ENCODE measurements around the gene KIAA0232.

Gene KIAA0232

DNA sequence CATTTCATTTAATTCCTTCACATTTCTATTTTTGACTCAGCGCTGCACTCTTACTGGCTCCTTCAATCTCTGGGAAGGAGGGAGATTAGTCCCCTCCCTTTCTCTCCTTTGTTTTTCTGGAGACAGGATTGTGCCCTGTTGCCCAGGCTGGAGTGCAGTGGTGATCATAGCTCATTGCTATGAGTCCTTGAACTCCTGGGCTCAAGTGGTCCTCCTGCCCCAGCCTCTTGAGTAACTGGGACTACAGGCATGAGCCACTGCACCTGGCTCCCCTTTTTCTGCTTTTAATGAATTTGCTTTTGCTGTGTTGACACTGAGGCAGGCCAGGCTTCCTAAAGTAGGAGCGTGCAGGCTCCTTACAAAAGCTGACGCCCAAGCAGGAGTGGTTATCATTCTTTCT lies 137.6 kb downstream of the KIAA0232 start:
- DNase-seq: no peak

DNA sequence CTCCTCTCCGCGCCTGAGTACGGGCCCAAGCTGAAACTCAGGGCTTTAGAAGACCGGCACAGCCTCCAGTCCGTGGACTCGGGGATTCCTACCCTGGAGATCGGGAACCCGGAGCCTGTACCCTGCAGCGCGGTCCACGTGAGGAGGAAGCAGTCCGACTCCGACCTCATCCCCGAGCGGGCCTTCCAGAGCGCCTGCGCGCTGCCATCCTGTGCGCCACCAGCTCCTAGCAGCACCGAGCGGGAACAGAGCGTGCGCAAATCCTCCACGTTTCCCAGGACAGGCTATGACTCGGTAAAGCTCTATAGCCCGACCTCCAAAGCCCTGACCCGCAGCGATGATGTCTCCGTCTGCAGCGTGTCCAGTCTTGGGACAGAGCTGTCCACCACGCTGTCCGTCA lies 141.0 kb downstream of the KIAA0232 start:
- no peak for DNase-seq

DNA sequence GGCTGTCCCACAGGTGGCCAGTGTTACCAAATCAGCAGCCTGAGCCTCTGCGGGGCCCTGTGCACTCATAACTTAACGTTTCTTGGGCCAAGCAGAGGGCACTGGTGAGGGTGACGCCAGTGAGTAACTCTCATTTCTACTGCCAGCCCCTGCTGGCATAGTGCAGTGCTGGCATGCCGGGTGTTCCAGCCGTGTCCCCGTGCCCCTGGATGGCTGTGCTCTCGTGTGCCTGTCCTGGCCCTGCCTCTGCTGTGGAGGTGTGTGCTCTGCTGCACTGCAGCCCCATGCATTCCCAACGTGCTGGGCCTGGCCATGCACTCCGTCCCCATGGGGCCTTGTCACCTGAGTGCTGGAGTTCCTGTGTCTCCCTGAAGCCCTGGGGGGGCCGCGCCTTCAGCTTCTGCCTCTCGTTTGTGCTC lies 141.8 kb downstream of the KIAA0232 start:
- no peak for DNase-seq

DNA sequence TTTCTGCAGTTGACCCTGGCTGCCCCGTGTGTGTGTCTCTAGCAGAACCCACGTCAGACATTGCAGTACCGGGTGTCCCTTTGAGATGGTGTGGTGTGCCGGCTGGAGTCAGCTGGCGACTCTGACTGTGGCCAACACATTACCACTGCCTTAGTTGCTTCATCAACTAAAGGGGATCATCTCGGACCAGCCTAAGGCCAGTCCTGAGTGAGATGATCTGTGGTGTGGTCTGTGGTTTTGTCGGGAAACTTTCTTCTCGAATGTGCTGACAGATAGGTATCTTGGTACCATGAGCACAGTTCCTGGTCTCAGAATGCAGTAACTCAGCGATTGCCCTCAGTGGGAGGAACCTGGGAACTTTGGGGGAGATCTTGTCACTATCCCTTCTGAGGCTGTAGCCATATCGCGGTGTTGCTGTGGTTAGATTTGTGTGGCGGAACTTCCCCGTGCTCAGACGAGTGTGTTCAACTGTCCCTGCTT lies 142.9 kb downstream of the KIAA0232 start:
- no peak for DNase-seq

DNA sequence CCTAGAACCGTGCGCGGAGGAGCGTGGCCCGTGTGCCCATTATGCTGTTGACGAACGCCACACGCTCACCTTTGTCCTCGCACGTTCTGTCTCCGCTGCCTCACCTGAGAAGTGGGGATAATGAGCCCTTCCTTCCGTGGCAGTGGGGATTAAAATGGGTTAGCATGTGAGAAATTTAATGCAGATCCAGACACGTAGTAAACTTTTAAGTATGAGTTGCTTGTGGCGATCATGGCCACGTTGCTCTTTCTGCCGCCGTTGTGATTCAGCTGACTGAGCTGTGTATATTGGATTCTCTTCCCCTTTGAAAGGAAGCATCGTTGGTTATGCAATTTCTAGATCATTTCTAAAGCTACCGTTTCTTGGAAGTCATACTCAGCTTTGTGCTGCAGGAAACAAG lies 143.6 kb downstream of the KIAA0232 start:
- DNase-seq: no peak

DNA sequence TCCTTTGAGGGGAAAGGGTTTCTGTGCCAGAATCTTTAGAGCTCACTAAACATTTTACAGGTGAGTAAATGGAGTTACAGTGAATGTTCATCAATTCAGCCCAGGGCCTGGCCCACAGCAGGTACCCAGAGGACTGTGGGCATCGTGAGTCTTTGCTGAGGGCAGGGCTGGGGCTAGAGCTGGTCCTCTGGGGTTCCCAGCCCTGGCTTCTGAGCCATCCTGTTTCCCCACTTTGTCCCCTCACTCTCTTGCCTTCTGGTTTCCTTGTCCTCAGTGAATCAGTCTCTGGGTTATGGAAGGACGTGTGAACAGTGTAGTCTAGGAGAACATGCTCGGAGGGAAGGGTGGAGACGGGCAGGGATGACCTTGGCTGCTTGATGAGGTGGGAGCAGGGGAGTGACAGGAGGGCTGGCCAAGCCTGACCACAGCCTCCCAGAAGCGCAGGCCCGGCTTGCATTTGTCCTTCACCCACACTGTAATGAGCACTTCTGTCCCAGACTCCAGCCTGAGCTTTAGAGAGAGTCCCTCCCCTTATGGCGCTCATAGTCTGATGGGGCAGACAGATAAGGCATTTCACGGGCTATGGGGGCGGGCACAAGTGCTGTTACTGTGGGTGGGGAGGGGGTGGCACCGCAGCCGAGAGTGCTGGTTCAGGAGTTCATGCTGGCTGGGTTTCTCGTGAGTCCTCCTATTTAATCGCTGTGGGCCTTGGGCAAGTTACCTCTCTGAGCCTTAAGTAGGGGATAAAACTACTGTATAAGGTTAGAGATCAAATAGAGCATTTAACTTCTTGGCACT lies 144.4 kb downstream of the KIAA0232 start:
- DNase-seq: no peak

DNA sequence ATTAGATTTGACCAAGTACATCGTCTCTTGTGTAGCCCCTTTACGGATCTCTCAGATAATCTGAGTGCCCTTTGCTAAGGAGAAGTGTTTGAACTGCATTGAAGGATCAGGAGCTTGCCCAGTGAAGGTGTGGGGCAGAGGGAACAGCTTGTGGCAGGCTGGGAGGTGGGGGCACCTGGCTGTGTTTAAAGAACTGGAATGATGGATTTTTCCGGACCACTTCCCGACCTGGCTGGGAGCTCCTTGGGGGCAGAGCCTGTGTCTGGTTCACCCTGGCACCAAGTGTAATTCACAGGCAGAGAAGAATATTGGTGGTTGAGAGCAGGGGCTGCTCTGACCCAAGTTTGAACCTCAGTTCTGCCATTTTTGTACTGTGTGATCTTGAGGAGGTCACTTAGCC lies 145.6 kb downstream of the KIAA0232 start:
- no peak for DNase-seq

DNA sequence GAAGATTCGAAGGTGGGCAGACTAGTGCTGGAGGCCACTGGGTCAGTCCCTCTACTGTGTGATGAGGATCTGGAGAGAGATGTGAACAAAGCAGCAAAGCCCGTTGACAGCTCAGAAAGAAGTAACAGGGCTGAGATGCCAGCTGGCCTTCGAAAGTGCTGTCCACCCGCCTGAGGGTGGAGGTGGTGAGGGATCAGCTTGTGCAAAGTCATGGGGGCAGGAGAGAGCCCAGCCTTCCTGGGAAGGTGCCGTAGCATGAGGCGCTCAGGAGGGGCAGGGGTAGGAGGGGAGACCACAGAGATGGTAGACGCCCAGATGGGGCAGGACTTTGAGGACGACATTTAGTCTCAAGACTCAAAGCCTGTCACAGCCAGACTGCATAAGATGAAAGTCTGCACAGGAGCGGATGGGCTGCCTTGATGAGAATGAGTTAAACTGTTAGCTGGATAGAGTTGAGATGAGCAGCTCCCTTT lies 146.8 kb downstream of the KIAA0232 start:
- no peak for DNase-seq

DNA sequence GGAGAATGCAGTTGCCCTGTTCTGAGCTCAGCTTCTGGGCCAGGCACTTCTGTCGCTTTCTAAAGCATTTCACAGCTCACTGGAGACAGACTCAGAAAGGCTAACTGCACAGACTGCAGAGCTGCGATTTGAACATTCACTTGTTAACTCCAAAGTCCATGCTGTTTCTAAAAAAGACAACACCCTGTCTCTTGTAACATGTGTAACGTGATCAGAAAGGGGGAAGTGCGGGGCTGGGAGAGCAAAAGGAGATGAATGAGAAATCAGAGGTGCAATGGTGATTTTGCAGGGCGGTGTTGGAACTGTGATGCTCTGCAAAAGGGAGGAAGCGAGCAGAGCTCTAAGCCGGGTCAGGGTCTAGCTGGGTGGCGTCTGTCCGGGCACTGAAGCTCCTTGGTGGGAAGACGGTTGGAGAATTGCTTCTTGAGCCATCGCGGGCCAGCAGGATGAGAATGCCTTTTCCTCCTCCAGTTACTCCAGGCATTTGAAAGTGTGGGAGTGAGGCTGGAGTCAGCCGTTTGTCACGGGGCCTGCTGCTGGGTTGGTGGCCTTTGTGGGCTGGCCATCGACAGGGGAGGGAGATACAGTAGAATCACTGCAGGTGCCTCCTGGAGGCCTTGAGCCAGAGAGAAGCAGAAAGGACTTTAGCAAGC lies 147.4 kb downstream of the KIAA0232 start:
- DNase-seq: no peak

DNA sequence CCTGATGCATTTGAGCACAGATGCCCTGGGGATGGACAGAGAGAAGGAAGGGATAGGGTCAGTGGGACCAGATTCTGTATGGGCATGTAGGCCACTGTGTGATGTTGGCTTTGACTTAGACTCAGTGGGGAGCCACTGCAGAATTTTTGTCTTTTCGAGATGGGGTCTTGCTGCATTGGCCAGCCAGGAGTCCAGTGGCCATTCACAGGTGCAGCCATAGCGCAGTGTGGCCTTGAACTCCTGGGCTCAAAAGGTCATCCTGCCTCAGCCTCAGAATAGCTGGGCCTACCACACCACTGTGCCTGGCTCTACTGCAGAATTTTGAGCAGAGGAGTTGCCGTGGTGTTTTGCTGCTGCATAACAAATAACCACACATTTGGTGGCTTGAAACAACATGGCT lies 149.9 kb downstream of the KIAA0232 start:
- no peak for DNase-seq

DNA sequence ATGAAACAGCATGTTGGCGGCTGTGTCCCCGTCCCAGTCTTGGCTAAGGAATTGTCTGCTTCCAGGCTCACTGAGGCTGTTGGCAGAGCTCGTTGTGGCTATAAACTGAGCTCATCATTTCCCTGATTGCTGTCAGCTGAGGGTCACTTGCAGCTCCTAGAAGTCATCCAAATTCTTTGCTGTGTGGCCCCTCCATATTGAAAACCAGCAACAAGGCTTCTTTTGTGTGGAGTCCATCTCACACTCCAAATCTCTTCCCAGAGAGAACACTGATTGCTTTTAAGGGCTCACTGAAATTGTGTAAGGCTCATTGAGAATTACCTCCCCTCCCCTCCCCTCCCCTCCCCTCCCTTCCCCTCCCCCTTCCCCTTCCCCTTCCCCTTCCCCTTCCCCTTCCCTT lies 150.4 kb downstream of the KIAA0232 start:
- DNase-seq: no peak

Data from NCI-H146 (cell line).